ENCODE measurements around the gene SLC38A11. TPM values are rescaled to one million over a fixed set of nuclear protein-coding genes. Genes with fewer than 3 reads are reported as not detected.

SLC38A11 gene
- total and polyA plus RNA-seq, 2 donors (not counting 1 experiment from before 2014, with no cell fraction given): 5.4 to 46.8 TPM

DNA sequence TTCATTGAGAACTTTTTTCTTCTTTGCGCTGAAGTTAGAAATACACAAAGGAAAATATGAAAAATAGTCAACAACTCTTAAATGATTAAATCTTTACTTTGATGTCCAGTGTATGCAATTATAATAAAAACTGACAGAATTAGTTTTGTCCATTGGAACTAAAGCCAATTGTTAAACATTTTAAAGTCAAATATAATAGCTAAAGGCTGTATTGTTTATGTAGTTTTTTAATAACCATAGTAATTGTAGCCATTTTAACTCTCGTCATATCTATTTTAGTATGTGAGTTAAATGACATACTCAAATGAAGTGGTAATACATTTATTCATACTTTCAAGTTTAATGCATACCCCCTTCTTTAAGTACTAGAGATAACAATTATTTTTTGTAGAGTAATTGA is 109.0 kb downstream of the SLC38A11 start:
- H3K9ac ChIP-seq (ENCODE audit: low read length): no peak overlapping the region
- Mint-ChIP-seq H3K4me1 (peaks cover 22% of the 10 kb centered on the region), H3K4me3 (no peak overlapping the region), H3K27ac (no peak overlapping the region), H3K9me3 (ENCODE audit: insufficient read depth) (no peaks in the 10 kb centered on the region), H3K27me3 (no peaks in the 10 kb centered on the region)
- H4K20me1 ChIP-seq (ENCODE audit: control insufficient read depth, insufficient read depth, low read length, poor library complexity, severe bottlenecking): no peaks in the 10 kb centered on the region
- ChIA-PET POLR2A (no interaction called here), CTCF (interaction anchor here (1.6 kb wide), 1 partner anchor 10 kb away, joined by 4 read pairs; no protein-coding TSS in a partner anchor)
- no peak overlapping the region for H3K4me3 ChIP-seq (ENCODE audit: control extremely low read depth in 1 of 5, extremely low read depth in 1 of 5, insufficient read depth in 1 of 5, low read depth in 2 of 5, low read length in 4 of 5)
- ATAC-seq (ENCODE audit: low read depth) (no peak), DNase-seq (no peak)
- H3K79me2 ChIP-seq (ENCODE audit: control insufficient read depth, insufficient read depth, low read length): peaks cover under 1% of the 10 kb centered on the region
- H3K9me3 ChIP-seq (ENCODE audit: control extremely low read depth in 1 of 3, control insufficient read depth in 2 of 3, insufficient read depth in 1 of 3, low read length in 2 of 3): no peaks in the 10 kb centered on the region
- no CpG with 5 or more reads among the region's 2 CpGs for WGBS (ENCODE audit: insufficient coverage)
- H3K4me1 ChIP-seq (ENCODE audit: control insufficient read depth in 2 of 2, insufficient read depth in 2 of 2, low read length in 2 of 2): peaks cover 3 to 11% of the 10 kb centered on the region in 2 donors
- no peaks in the 10 kb centered on the region for H3K36me3 ChIP-seq (replicated peaks in 1 of 2; ENCODE audit: control extremely low read depth in 1 of 2, control insufficient read depth in 1 of 2, extremely low read depth in 1 of 2, insufficient read depth in 2 of 2, low read length in 1 of 2)
- no peak overlapping the region for H3K4me2 ChIP-seq (replicated peaks; ENCODE audit: low read depth, low read length, poor library complexity, severe bottlenecking)
- H3K27ac ChIP-seq (ENCODE audit: low read length in 2 of 2): no peak overlapping the region
- H2AFZ ChIP-seq (ENCODE audit: insufficient read depth, low read depth, low read length, poor library complexity, severe bottlenecking): no peak overlapping the region
- no peaks in the 10 kb centered on the region for H3K27me3 ChIP-seq (replicated peaks in 1 of 4; ENCODE audit: control extremely low read depth in 1 of 4, control insufficient read depth in 3 of 4, insufficient read depth in 4 of 4, low read length in 3 of 4)
- intact Hi-C loops (cut with micrococcal nuclease): loop anchor here (10.0 kb wide), 1 partner anchor 129 kb away; no protein-coding TSS in a partner anchor
- TF ChIP-seq EZH2 (IDR thresholded peaks at IDR 0.05; ENCODE audit: borderline replicate concordance, insufficient read depth, low read depth, low read length, poor library complexity, severe bottlenecking) (no peak), CTCF (IDR thresholded peaks at IDR 0.05) (no peak)

Small RNA genes lying within 50 kb of the gene (small RNA-seq; reads per million reads assigned to genes)
- gene RNA5SP110 (ENCODE audit: insufficient read length, low read depth, low replicate concordance) (not detected), gene RNA5SP111 (ENCODE audit: insufficient read length, low read depth, low replicate concordance) (not detected)

Other genes with a start within 250 kb of the SLC38A11 start
- 234 TPM in 2 replicates for gene COBLL1, start 113.7 kb downstream of the SLC38A11 start, total RNA-seq
- 29.0 and 45.1 TPM in 2 replicates for gene COBLL1, start 113.7 kb downstream of the SLC38A11 start, polyA plus RNA-seq
- 6.0 and 6.1 TPM in 2 replicates for gene SCN3A, start 248.5 kb upstream of the SLC38A11 start, total RNA-seq
- gene SCN3A, start 248.5 kb upstream of the SLC38A11 start, polyA plus RNA-seq: 5.4 and 17.8 TPM in 2 replicates

All from B cell (primary cell).